Measurements from ENCODE around the gene CBX6. TPM values are rescaled to one million over a fixed set of nuclear protein-coding genes. Genes with fewer than 3 reads are reported as not detected.
A peak's percentile ranks its signal among the peaks of the same experiment; 100 is the strongest.

Gene CBX6
- total RNA-seq, 2 experiments from 2014 or later: 73.1 to 124 TPM

- Mint-ChIP-seq H3K27ac (no peak overlapping the region), H3K4me1 (no peaks in the 10 kb centered on the region), H3K9me3 (ENCODE audit: low read depth) (no peaks in the 10 kb centered on the region), H3K36me3 (no peaks in the 10 kb centered on the region), H3K4me3 (no peak overlapping the region), H3K27me3 (peaks cover 36% of the 10 kb centered on the region)
- CTCF ChIA-PET: interaction anchor here (1.1 to 1.8 kb wide), 2 partner anchors 20 to 22 kb away, joined by 4 read pairs; partner anchors contain the start of gene CBX6
- ATAC-seq (no peak), DNase-seq (no peak)
Measured at GRCh38 chr22:38850399-38850798, 21.6 kb downstream of the CBX6 start.

GRCh38 chr22:38849811-38850210 is 22.2 kb downstream of the CBX6 start:
- peaks cover 40% of the 10 kb centered on the region for H3K27me3 Mint-ChIP-seq
- DNase-seq (no peak), ATAC-seq (no peak)
- no peak overlapping the region for H3K27ac Mint-ChIP-seq
- H3K9me3 Mint-ChIP-seq (ENCODE audit: low read depth): no peaks in the 10 kb centered on the region
- CTCF ChIA-PET: interaction anchor here (1.1 to 1.8 kb wide), 2 partner anchors 20 to 23 kb away, joined by 4 read pairs; partner anchors contain the start of gene CBX6
- H3K4me1 Mint-ChIP-seq: no peaks in the 10 kb centered on the region
- H3K36me3 Mint-ChIP-seq: no peaks in the 10 kb centered on the region
- no peak overlapping the region for H3K4me3 Mint-ChIP-seq

GRCh38 chr22:38846412-38846811 is 25.6 kb downstream of the CBX6 start:
- H3K4me1 Mint-ChIP-seq: peaks cover 10% of the 10 kb centered on the region
- no peak overlapping the region for H3K4me3 Mint-ChIP-seq
- CTCF ChIA-PET: interaction anchor here (1.5 kb wide), 1 partner anchor 23 kb away, joined by 4 read pairs; no protein-coding TSS in a partner anchor
- H3K27me3 Mint-ChIP-seq: peaks cover 54% of the 10 kb centered on the region
- no peak overlapping the region for H3K27ac Mint-ChIP-seq
- no peaks in the 10 kb centered on the region for H3K36me3 Mint-ChIP-seq
- ATAC-seq: no peak
- H3K9me3 Mint-ChIP-seq (ENCODE audit: low read depth): no peaks in the 10 kb centered on the region
- DNase-seq: no peak

- H3K4me3 Mint-ChIP-seq: no peak overlapping the region
- ATAC-seq: no peak
- peaks cover 10% of the 10 kb centered on the region for H3K4me1 Mint-ChIP-seq
- CTCF ChIA-PET: interaction anchor here (0.8 to 1.6 kb wide), 2 partner anchors 25 to 158 kb away, joined by 3 to 5 read pairs; no protein-coding TSS in a partner anchor
- no peak overlapping the region for H3K27ac Mint-ChIP-seq
- H3K27me3 Mint-ChIP-seq: peaks cover 60% of the 10 kb centered on the region
- no peaks in the 10 kb centered on the region for H3K36me3 Mint-ChIP-seq
- DNase-seq: no peak
- no peaks in the 10 kb centered on the region for H3K9me3 Mint-ChIP-seq (ENCODE audit: low read depth)
Measured at GRCh38 chr22:38845004-38845740, 26.8 kb downstream of the CBX6 start.

- ATAC-seq (no peak), DNase-seq (no peak)
- Mint-ChIP-seq H3K27me3 (peaks cover 67% of the 10 kb centered on the region), H3K9me3 (ENCODE audit: low read depth) (no peaks in the 10 kb centered on the region), H3K4me1 (peaks cover 10% of the 10 kb centered on the region), H3K4me3 (peak overlapping the region; percentile 18), H3K36me3 (no peaks in the 10 kb centered on the region), H3K27ac (no peak overlapping the region)
- CTCF ChIA-PET: interaction anchor here (0.8 to 3.7 kb wide), 3 partner anchors 26 to 159 kb away, joined by 3 to 29 read pairs (median 5); no protein-coding TSS in a partner anchor
Measured at GRCh38 chr22:38844315-38845003, 27.6 kb downstream of the CBX6 start.

GRCh38 chr22:38843657-38844314 is 28.2 kb downstream of the CBX6 start, which contains the start of gene NPTXR:
Gene NPTXR, minus strand, starts transcription at chr22:38844028.
- ATAC-seq (peak; percentile 52), DNase-seq (no peak)
- no peaks in the 10 kb centered on the region for H3K36me3 Mint-ChIP-seq
- H3K4me1 Mint-ChIP-seq: peaks cover 10% of the 10 kb centered on the region
- CTCF ChIA-PET: interaction anchor here (0.8 to 3.7 kb wide), 6 partner anchors 26 to 271 kb away, joined by 3 to 29 read pairs (median 4); no protein-coding TSS in a partner anchor
- no peaks in the 10 kb centered on the region for H3K9me3 Mint-ChIP-seq (ENCODE audit: low read depth)
- peaks cover 63% of the 10 kb centered on the region for H3K27me3 Mint-ChIP-seq
- H3K27ac Mint-ChIP-seq: no peak within 1 kb of the TSS
- peak within 1 kb of the TSS; percentile 60 for H3K4me3 Mint-ChIP-seq

- Mint-ChIP-seq H3K4me1 (peaks cover 10% of the 10 kb centered on the region), H3K36me3 (no peaks in the 10 kb centered on the region), H3K27ac (no peak overlapping the region), H3K27me3 (peaks cover 62% of the 10 kb centered on the region), H3K4me3 (no peak overlapping the region), H3K9me3 (ENCODE audit: low read depth) (no peaks in the 10 kb centered on the region)
- DNase-seq: peak; percentile 67
- CTCF ChIA-PET: interaction anchor here (0.5 to 3.7 kb wide), 8 partner anchors 19 to 270 kb away, joined by 3 to 29 read pairs (median 4); no protein-coding TSS in a partner anchor
- peak; percentile 90 for ATAC-seq
Measured at GRCh38 chr22:38843201-38843656, 28.8 kb downstream of the CBX6 start.

- CTCF ChIA-PET: interaction anchor here (0.5 to 3.7 kb wide), 8 partner anchors 19 to 270 kb away, joined by 3 to 29 read pairs (median 4); no protein-coding TSS in a partner anchor
- Mint-ChIP-seq H3K4me1 (peaks cover 10% of the 10 kb centered on the region), H3K4me3 (peak overlapping the region; percentile 60), H3K27ac (no peak overlapping the region), H3K27me3 (peaks cover 59% of the 10 kb centered on the region), H3K36me3 (no peaks in the 10 kb centered on the region), H3K9me3 (ENCODE audit: low read depth) (no peaks in the 10 kb centered on the region)
- ATAC-seq (no peak), DNase-seq (no peak)
Measured at GRCh38 chr22:38842512-38843200, 29.4 kb downstream of the CBX6 start.

- CTCF ChIA-PET: interaction anchor here (3.7 kb wide), 1 partner anchor 73 kb away, joined by 29 read pairs; no protein-coding TSS in a partner anchor
- H3K27me3 Mint-ChIP-seq: peaks cover 49% of the 10 kb centered on the region
Measured at GRCh38 chr22:38841635-38842034, 30.4 kb downstream of the CBX6 start.

GRCh38 chr22:38841211-38841610 is 30.8 kb downstream of the CBX6 start:
- peaks cover 46% of the 10 kb centered on the region for H3K27me3 Mint-ChIP-seq
- H3K4me1 Mint-ChIP-seq: peaks cover 10% of the 10 kb centered on the region
- CTCF ChIA-PET: interaction anchor here (3.7 kb wide), 1 partner anchor 73 kb away, joined by 29 read pairs; no protein-coding TSS in a partner anchor
- ATAC-seq (no peak), DNase-seq (no peak)
- H3K9me3 Mint-ChIP-seq (ENCODE audit: low read depth): no peaks in the 10 kb centered on the region
- H3K4me3 Mint-ChIP-seq: no peak overlapping the region
- H3K36me3 Mint-ChIP-seq: no peaks in the 10 kb centered on the region
- H3K27ac Mint-ChIP-seq: no peak overlapping the region

More at GRCh38 chr22:38841635-38842034, 30.4 kb downstream of the CBX6 start:
- H3K36me3 Mint-ChIP-seq: no peaks in the 10 kb centered on the region
- H3K9me3 Mint-ChIP-seq (ENCODE audit: low read depth): no peaks in the 10 kb centered on the region
- no peak for ATAC-seq
- H3K4me1 Mint-ChIP-seq: peaks cover 10% of the 10 kb centered on the region
- no peak overlapping the region for H3K4me3 Mint-ChIP-seq
- no peak overlapping the region for H3K27ac Mint-ChIP-seq
- DNase-seq: no peak

- Mint-ChIP-seq H3K27ac (no peak overlapping the region), H3K4me1 (peaks cover 10% of the 10 kb centered on the region), H3K9me3 (ENCODE audit: low read depth) (no peaks in the 10 kb centered on the region), H3K4me3 (no peak overlapping the region), H3K36me3 (no peaks in the 10 kb centered on the region), H3K27me3 (peaks cover 41% of the 10 kb centered on the region)
- no peak for DNase-seq
- no peak for ATAC-seq
- CTCF ChIA-PET: interaction anchor here (0.7 kb wide), 1 partner anchor 28 kb away, joined by 3 read pairs; no protein-coding TSS in a partner anchor
Measured at GRCh38 chr22:38840129-38840528, 31.9 kb downstream of the CBX6 start.

- Mint-ChIP-seq H3K27me3 (peaks cover 38% of the 10 kb centered on the region), H3K9me3 (ENCODE audit: low read depth) (no peaks in the 10 kb centered on the region), H3K4me1 (peaks cover 10% of the 10 kb centered on the region), H3K27ac (no peak overlapping the region), H3K36me3 (no peaks in the 10 kb centered on the region), H3K4me3 (no peak overlapping the region)
- no peak for DNase-seq
- no peak for ATAC-seq
- CTCF ChIA-PET: interaction anchor here (0.7 kb wide), 1 partner anchor 28 kb away, joined by 3 read pairs; no protein-coding TSS in a partner anchor
Measured at GRCh38 chr22:38839686-38840085, 32.3 kb downstream of the CBX6 start.

Measured in activated CD8-positive, alpha-beta memory T cell treated with anti-CD3 and anti-CD28 coated beads, Interleukin-2, amount 10 ng/mL, durations not matched to agents 7 days and 5 days (primary cell).